Esophagus squamous epithelium (tissue), 4 donors: ENCODE measurements around the gene SKAP1.

Source experiments
- POLR2A ChIP-seq, 4 donors: fragments of 450-650 bp; IDR thresholded peaks; one replicate each; pipeline ENCODE4 v1.6.1; 2017; ENCODE audit warnings: antibody characterized with exemption in 4 of 4, mild to moderate bottlenecking in 4 of 4, moderate library complexity in 3 of 4
- TF ChIP-seq, protein P1 (sequence below), 6 experiments: fragments of 450-650 bp in 4 of 6; fragments of 200-600 bp in 2 of 6; sonication (generic) in 2 of 6; IDR thresholded peaks; one replicate each; pipeline ENCODE4 v1.5.1; 2016 to 2019; ENCODE audit warnings: antibody characterized with exemption in 6 of 6, mild to moderate bottlenecking in 4 of 6, moderate library complexity in 4 of 6

DNA sequence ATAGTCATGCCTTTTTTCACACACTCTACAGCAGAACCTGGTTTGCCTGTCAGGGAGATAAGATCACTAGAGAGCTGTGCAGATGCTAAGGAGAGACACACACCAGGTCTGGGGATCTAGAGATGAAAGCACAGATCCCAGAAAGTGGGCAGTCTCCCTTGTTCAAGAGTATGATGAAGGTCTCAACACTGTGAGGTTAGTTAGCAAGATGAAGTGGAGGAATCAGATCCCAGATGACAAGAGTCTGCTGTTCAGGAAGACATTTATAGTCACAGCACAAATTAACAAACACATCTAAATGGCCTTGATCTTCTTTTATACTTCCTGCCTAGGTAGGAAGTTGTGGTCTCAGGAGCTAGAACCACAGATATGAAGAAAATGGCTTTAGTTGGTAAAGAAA lies 23.4 kb upstream of the SKAP1 start:
- no peak for TF ChIP-seq POLR2A (IDR thresholded peaks at IDR 0.05)
- TF ChIP-seq, protein P1, sequence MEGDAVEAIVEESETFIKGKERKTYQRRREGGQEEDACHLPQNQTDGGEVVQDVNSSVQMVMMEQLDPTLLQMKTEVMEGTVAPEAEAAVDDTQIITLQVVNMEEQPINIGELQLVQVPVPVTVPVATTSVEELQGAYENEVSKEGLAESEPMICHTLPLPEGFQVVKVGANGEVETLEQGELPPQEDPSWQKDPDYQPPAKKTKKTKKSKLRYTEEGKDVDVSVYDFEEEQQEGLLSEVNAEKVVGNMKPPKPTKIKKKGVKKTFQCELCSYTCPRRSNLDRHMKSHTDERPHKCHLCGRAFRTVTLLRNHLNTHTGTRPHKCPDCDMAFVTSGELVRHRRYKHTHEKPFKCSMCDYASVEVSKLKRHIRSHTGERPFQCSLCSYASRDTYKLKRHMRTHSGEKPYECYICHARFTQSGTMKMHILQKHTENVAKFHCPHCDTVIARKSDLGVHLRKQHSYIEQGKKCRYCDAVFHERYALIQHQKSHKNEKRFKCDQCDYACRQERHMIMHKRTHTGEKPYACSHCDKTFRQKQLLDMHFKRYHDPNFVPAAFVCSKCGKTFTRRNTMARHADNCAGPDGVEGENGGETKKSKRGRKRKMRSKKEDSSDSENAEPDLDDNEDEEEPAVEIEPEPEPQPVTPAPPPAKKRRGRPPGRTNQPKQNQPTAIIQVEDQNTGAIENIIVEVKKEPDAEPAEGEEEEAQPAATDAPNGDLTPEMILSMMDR (IDR thresholded peaks at IDR 0.05), result no peak
